Forelimb muscle (tissue), 1 donor: Measurements from ENCODE around the gene MB. TPM values are rescaled to one million over a fixed set of nuclear protein-coding genes. Genes with fewer than 3 reads are reported as not detected.

Experiments
- DNase-seq: peaks from one replicate; pipeline ENCODE4 v3.0.0-alpha.2; 2013; ENCODE audit warnings: low read depth
- polyA plus RNA-seq: library from polyadenylated mRNA; unstranded; fragments of 120-200 nt; gene quantifications from one replicate; pipeline ENCODE4 v1.2.1, GENCODE V29; 2013; ENCODE audit not compliant: insufficient read length

Gene MB
- polyA plus RNA-seq, 1 donor = 403 TPM

GRCh38 chr22:35593891-35594470 lies 23.1 kb downstream of the MB start:
- no peak for DNase-seq

GRCh38 chr22:35593071-35593890 lies 23.8 kb downstream of the MB start:
- DNase-seq = no peak

GRCh38 chr22:35592418-35592967 lies 24.6 kb downstream of the MB start:
- DNase-seq = no peak

GRCh38 chr22:35591714-35592417 lies 25.3 kb downstream of the MB start:
- DNase-seq = no peak

- no peak for DNase-seq
Measured at GRCh38 chr22:35590634-35591295, 26.4 kb downstream of the MB start.

GRCh38 chr22:35589756-35590093 lies 27.4 kb downstream of the MB start:
- DNase-seq = no peak

GRCh38 chr22:35589071-35589755 lies 27.9 kb downstream of the MB start:
- no peak for DNase-seq

- no peak for DNase-seq
Measured at GRCh38 chr22:35587896-35588295, 29.2 kb downstream of the MB start.

- no peak for DNase-seq
Measured at GRCh38 chr22:35587447-35587870, 29.7 kb downstream of the MB start.

GRCh38 chr22:35586771-35587170 lies 30.4 kb downstream of the MB start:
- no peak for DNase-seq

- no peak for DNase-seq
Measured at GRCh38 chr22:35582861-35583670, 34.1 kb downstream of the MB start.

- DNase-seq = no peak
Measured at GRCh38 chr22:35582218-35582860, 34.8 kb downstream of the MB start.

GRCh38 chr22:35581023-35581413 lies 36.1 kb downstream of the MB start:
- no peak for DNase-seq

- no peak for DNase-seq
Measured at GRCh38 chr22:35580351-35581022, 36.6 kb downstream of the MB start.

GRCh38 chr22:35578836-35579575 lies 38.1 kb downstream of the MB start:
- DNase-seq = no peak

GRCh38 chr22:35577799-35578659 lies 39.1 kb downstream of the MB start:
- no peak for DNase-seq

GRCh38 chr22:35576671-35577070 lies 40.5 kb downstream of the MB start:
- DNase-seq = no peak
